Liver (tissue), 9 donors: ENCODE results near the gene EXOC2. TPM values are rescaled to one million over a fixed set of nuclear protein-coding genes. Genes with fewer than 3 reads are reported as not detected.

Experiments
- DNase-seq: peaks from one replicate; pipeline ENCODE4 v3.0.0-alpha.2; 2017; ENCODE audit warnings: low spot score
- H3K27ac ChIP-seq, 2 donors: one replicate each; pipeline ENCODE4 v1.7.0; 2013; ENCODE audit warnings: inconsistent platforms in 2 of 2, low read length in 2 of 2, control low read depth in 1 of 2, low read depth in 1 of 2, mild to moderate bottlenecking in 1 of 2
- H3K27me3 ChIP-seq, 4 donors: one replicate each; pipeline versions ENCODE4 v1.6.1 to v1.7.0; 2013; ENCODE audit warnings: low read length in 3 of 4, inconsistent platforms in 1 of 4, mild to moderate bottlenecking in 1 of 4, moderate library complexity in 1 of 4; ENCODE audit not compliant: control insufficient read depth in 4 of 4, insufficient read depth in 4 of 4
- H3K36me3 ChIP-seq, 4 donors: one replicate each; pipeline versions ENCODE4 v1.6.1 to v1.7.0; 2013; ENCODE audit warnings: low read length in 3 of 4, mild to moderate bottlenecking in 3 of 4, low read depth in 1 of 4, moderate library complexity in 1 of 4; ENCODE audit not compliant: control insufficient read depth in 4 of 4, insufficient read depth in 3 of 4
- H3K4me1 ChIP-seq, 4 donors: one replicate each; pipeline versions ENCODE4 v1.6.1 to v1.7.0; 2013; ENCODE audit warnings: low read length in 3 of 4, mild to moderate bottlenecking in 3 of 4, moderate library complexity in 1 of 4; ENCODE audit not compliant: control insufficient read depth in 4 of 4, insufficient read depth in 4 of 4
- H3K4me3 ChIP-seq, 3 donors: one replicate each; pipeline versions ENCODE4 v1.6.1 to v1.7.0; 2013; ENCODE audit warnings: low read length in 3 of 3, control low read depth in 1 of 3, low read depth in 1 of 3, mild to moderate bottlenecking in 1 of 3
- H3K9ac ChIP-seq, 2 donors: one replicate each; pipeline ENCODE4 v1.7.0; 2013; ENCODE audit warnings: low read length in 2 of 2, mild to moderate bottlenecking in 2 of 2, moderate library complexity in 2 of 2, control low read depth in 1 of 2, low read depth in 1 of 2
- H3K9me3 ChIP-seq, 4 donors: one replicate each; pipeline versions ENCODE4 v1.6.1 to v1.7.0; 2013; ENCODE audit warnings: low read length in 3 of 4; ENCODE audit not compliant: control insufficient read depth in 4 of 4
- ATF3 ChIP-seq: IDR thresholded peaks from 2 replicates; pipeline ENCODE4 v1.6.1; 2016; ENCODE audit warnings: antibody characterized with exemption
- EGR1 ChIP-seq, 2 donors: IDR thresholded peaks; 2 replicates each; pipeline ENCODE4 v1.6.1; 2016 to 2018; ENCODE audit warnings: antibody characterized with exemption in 2 of 2, low read depth in 2 of 2
- FOXA1 ChIP-seq: IDR thresholded peaks from 2 replicates; pipeline ENCODE4 v1.6.1; 2016; ENCODE audit warnings: antibody characterized with exemption
- FOXA2 ChIP-seq: IDR thresholded peaks from 2 replicates; pipeline ENCODE4 v1.6.1; 2016; ENCODE audit warnings: antibody characterized with exemption
- GABPA ChIP-seq, 2 donors: IDR thresholded peaks in 1 of 2; conservative IDR thresholded peaks in 1 of 2; 2 replicates each; pipeline ENCODE4 v1.6.1; 2016; ENCODE audit warnings: antibody characterized with exemption in 2 of 2, mild to moderate bottlenecking in 1 of 2, moderate library complexity in 1 of 2
- HNF4A ChIP-seq, 2 donors: conservative IDR thresholded peaks; 2 replicates each; pipeline ENCODE4 v1.6.1; 2016; ENCODE audit warnings: antibody characterized with exemption in 2 of 2, mild to moderate bottlenecking in 2 of 2
- HNF4G ChIP-seq: IDR thresholded peaks from 2 replicates; pipeline ENCODE4 v1.6.1; 2016; ENCODE audit warnings: antibody characterized with exemption
- JUND ChIP-seq, 2 donors: IDR thresholded peaks; 2 replicates each; pipeline ENCODE4 v1.6.1; 2016; ENCODE audit warnings: antibody characterized with exemption in 2 of 2
- MAX ChIP-seq: IDR thresholded peaks from 2 replicates; pipeline ENCODE4 v1.6.1; 2016; ENCODE audit warnings: antibody characterized with exemption
- NR2F2 ChIP-seq: IDR thresholded peaks from 2 replicates; pipeline ENCODE4 v1.6.1; 2016; ENCODE audit warnings: antibody characterized with exemption
- RAD21 ChIP-seq, 2 donors: IDR thresholded peaks; 2 replicates each; pipeline ENCODE4 v1.6.1; 2016; ENCODE audit warnings: antibody characterized with exemption in 2 of 2, mild to moderate bottlenecking in 2 of 2
- REST ChIP-seq: IDR thresholded peaks from 2 replicates; pipeline ENCODE4 v1.6.1; 2016; ENCODE audit warnings: antibody characterized with exemption, mild to moderate bottlenecking
- RXRA ChIP-seq, 2 donors: IDR thresholded peaks; 2 replicates each; pipeline ENCODE4 v1.6.1; 2017 to 2018; ENCODE audit warnings: antibody characterized with exemption in 2 of 2, mild to moderate bottlenecking in 1 of 2
- SP1 ChIP-seq: IDR thresholded peaks from 2 replicates; pipeline ENCODE4 v1.6.1; 2018; ENCODE audit warnings: antibody characterized with exemption, mild to moderate bottlenecking
- TAF1 ChIP-seq: conservative IDR thresholded peaks from 2 replicates; pipeline ENCODE4 v1.6.1; 2016; ENCODE audit warnings: antibody characterized with exemption, mild to moderate bottlenecking
- YY1 ChIP-seq: IDR thresholded peaks from 2 replicates; pipeline ENCODE4 v1.6.1; 2016; ENCODE audit warnings: antibody characterized with exemption, mild to moderate bottlenecking
- ZBTB33 ChIP-seq: IDR thresholded peaks from 2 replicates; pipeline ENCODE4 v1.6.1; 2016; ENCODE audit warnings: antibody characterized with exemption
- whole genome bisulfite sequencing: extraction: QIAGEN DNeasy Blood & Tissue Kit; methylation state at CpG from one replicate; pipeline ENCODE4 v1.1.7; 2013; 5-methylcytosine and 5-hydroxymethylcytosine counted together
- polyA plus RNA-seq, 2 donors: library from polyadenylated mRNA; stranded (reverse) in 1 of 2; unstranded in 1 of 2; fragments of 200-250 nt in 1 of 2; fragments of >200 nt in 1 of 2; fragmentation: Nextera tagmentation in 1 of 2; extraction: Ambion mirVana in 1 of 2; gene quantifications; one replicate each; pipeline versions ENCODE4 v1.2.1 to v1.2.3, GENCODE V29; 2013 to 2015
- total RNA-seq, 2 donors: library from RNA; depleted of rRNA; stranded (reverse); fragments of >200 nt; gene quantifications; one replicate each; pipeline ENCODE4 v1.2.3, GENCODE V29; 2014
- donor health status: healthy.
- donor health status: healthy.
- donor health status: healthy.
- donor health status: healthy.
- donor health status: healthy.

The EXOC2 gene
- total and polyA plus RNA-seq, 4 donors, result 6.7 to 15.3 (median 9.2) TPM

GRCh38 chr6:515267-515666, 177.7 kb downstream of the EXOC2 start:
- H3K4me1 ChIP-seq, result no peaks in the 10 kb centered on the region
- DNase-seq, result no peak
- H3K9me3 ChIP-seq, result no peaks in the 10 kb centered on the region
- H3K4me3 ChIP-seq, result no peak overlapping the region
- no peaks in the 10 kb centered on the region for H3K36me3 ChIP-seq
- no peak for TF ChIP-seq YY1
- TF ChIP-seq NR2F2, result no peak
- TF ChIP-seq MAX, result no peak
- no peak for TF ChIP-seq EGR1 (IDR thresholded peaks at IDR 0.05; ENCODE audit: low read depth in 2 of 2)
- no peak for TF ChIP-seq RAD21 (IDR thresholded peaks at IDR 0.05)
- TF ChIP-seq SP1, result no peak
- TF ChIP-seq FOXA2, result no peak
- TF ChIP-seq RXRA (IDR thresholded peaks at IDR 0.05), result no peak
- no peaks in the 10 kb centered on the region for H3K27me3 ChIP-seq
- H3K27ac ChIP-seq, result no peak overlapping the region
- 92% methylated on average over 11 of the region's 11 CpGs for WGBS
- H3K9ac ChIP-seq, result no peak overlapping the region

GRCh38 chr6:514396-514978, 178.5 kb downstream of the EXOC2 start:
- H3K9me3 ChIP-seq, result no peaks in the 10 kb centered on the region
- TF ChIP-seq NR2F2 (no peak), RAD21 (IDR thresholded peaks at IDR 0.05) (no peak), RXRA (IDR thresholded peaks at IDR 0.05) (no peak), ZBTB33 (no peak), EGR1 (IDR thresholded peaks at IDR 0.05; ENCODE audit: low read depth in 2 of 2) (no peak), REST (no peak), HNF4A (conservative IDR thresholded peaks at IDR 0.05) (no peak)
- WGBS, result 97% methylated on average over 12 of the region's 12 CpGs
- H3K4me3 ChIP-seq, result no peak overlapping the region
- no peaks in the 10 kb centered on the region for H3K27me3 ChIP-seq
- H3K27ac ChIP-seq, result no peak overlapping the region
- no peak overlapping the region for H3K9ac ChIP-seq
- no peak for DNase-seq
- no peaks in the 10 kb centered on the region for H3K4me1 ChIP-seq
- no peaks in the 10 kb centered on the region for H3K36me3 ChIP-seq

GRCh38 chr6:513961-514360, 179.0 kb downstream of the EXOC2 start:
- Histone ChIP-seq H3K4me1 (no peaks in the 10 kb centered on the region), H3K36me3 (no peaks in the 10 kb centered on the region), H3K27me3 (no peaks in the 10 kb centered on the region), H3K27ac (no peak overlapping the region), H3K4me3 (no peak overlapping the region), H3K9me3 (no peaks in the 10 kb centered on the region), H3K9ac (no peak overlapping the region)
- DNase-seq, result no peak
- 95% methylated on average over 3 of the region's 3 CpGs for WGBS
- TF ChIP-seq GABPA (IDR thresholded peaks at IDR 0.05 in 1 of 2, conservative IDR thresholded peaks at IDR 0.05 in 1 of 2) (no peak), SP1 (no peak), ATF3 (no peak), YY1 (no peak), FOXA2 (no peak), RAD21 (IDR thresholded peaks at IDR 0.05) (no peak), HNF4A (conservative IDR thresholded peaks at IDR 0.05) (no peak), HNF4G (no peak), JUND (IDR thresholded peaks at IDR 0.05) (no peak), TAF1 (no peak), FOXA1 (no peak), REST (no peak), NR2F2 (no peak), MAX (no peak), EGR1 (IDR thresholded peaks at IDR 0.05; ENCODE audit: low read depth in 2 of 2) (no peak), RXRA (IDR thresholded peaks at IDR 0.05) (no peak)
